GM21381 (cell line): ENCODE results near the gene CDH18.

Source experiments
- ATAC-seq: cut with Tn5 transposase; IDR thresholded peaks from one replicate; pipeline ENCODE4 v1.9.1; 2021; ENCODE audit warnings: mild to moderate bottlenecking, moderate library complexity; ENCODE audit not compliant: unreplicated experiment

The CDH18 gene

DNA sequence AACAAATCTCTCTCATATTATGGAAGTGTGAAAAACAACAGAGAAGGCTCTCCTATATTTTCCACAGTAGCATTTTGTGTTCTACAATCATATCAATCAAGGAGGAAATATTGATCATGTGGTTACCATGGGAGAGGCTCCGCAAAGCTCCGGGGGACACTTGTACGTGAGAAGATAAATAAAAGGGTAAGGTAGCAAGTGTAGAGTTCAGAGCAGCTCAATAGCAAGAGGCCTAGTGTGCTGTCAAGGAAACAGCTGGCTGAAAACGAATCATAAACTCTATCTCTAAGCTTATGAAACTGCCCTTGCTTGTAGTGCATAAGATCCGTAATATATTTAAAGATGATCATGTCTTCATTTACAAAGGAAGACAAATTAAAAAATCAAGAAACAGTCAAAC is 57.5 kb downstream of the CDH18 start:
- no peak for ATAC-seq

DNA sequence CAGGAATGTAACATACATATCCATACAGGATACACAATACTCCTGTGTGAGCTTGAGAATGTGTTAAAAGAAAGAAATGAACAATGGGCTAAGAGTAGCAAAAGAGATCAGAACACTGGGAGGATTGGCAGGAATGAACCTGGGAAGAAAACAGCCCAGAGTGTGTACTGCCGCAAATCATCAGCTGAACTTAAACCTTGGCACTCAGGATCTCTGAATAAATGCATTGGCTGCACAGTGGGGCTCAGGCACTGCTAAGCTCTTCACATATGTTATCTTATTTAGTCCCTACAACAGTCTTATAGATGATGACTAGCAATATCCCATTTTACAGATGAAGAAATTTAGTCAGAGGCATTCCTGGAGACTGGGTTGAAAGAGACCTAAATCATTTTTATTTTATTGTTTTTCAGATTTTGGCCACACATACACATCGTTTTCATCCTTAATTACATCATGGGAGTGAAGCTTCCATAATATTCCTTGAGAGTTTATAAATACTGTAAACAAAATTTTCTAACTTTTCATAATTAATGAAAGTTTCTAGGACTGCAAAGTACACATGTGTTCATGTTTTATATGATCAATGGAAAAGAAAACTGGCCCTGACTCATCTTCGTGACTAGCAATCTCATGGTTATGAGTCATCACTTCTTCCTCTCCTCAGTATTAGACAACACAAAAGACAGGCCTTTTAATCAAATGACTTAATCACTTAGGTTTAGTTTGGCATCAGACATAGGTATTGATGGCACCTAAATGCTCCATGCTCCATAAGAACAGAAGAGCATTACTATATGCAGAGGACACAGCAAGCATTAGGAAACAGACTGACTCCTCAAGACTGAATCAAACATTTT is 59.2 kb downstream of the CDH18 start:
- no peak for ATAC-seq

DNA sequence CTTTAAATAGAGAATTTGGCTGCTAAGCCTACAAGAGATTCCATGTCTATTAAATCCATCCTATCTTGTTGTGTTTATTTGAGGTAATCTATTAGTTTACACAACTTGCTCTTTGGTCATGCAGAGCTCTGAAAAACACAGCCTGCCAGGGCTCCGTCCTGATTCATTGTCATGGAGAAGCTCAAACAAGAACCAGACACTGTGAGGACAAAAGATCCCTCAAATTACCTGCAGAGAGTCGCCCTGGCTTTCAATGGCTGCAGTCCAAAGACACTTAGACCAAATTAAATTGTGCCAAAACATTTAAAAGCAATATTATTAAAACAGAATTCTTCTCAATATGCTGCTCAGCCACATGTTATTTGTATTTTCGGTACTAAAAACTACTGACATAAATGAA is 60.1 kb downstream of the CDH18 start:
- ATAC-seq: no peak

DNA sequence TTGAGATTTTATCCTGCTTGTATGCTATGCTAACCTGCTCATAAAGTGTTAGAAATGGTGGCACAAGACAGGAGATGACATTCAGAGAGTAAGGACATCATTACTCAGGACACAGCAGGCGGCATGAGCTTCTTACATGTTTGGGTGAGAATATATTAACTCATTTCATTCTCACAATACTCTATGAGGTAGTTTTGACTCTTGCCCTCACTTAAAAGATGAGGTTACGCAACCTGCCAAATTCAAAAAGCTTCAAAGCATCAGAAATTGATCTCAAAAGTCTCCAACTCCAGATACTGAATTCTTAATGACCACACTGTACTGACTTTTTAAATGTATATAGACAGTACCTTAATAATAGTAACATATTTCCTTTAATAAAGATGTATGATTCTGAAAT is 60.8 kb downstream of the CDH18 start:
- ATAC-seq: no peak

DNA sequence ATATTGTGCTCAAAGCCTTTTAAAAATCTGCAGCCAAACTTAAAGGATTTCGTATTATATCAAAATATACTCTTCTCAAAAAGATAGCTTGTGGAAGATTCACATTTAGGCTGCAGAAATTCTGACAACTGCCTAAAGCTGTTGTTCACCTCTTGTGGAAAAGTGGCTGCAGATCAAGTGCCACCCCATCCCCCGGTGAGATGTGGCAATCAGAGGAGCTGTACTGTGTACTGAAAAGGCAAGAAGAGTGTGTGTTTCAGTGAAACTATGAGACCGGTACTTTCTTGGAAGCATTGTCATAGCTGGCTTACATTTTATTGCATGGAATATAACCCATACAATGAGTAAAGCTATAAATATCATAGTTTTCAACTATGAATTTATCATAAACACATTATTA is 64.3 kb downstream of the CDH18 start:
- ATAC-seq: no peak

DNA sequence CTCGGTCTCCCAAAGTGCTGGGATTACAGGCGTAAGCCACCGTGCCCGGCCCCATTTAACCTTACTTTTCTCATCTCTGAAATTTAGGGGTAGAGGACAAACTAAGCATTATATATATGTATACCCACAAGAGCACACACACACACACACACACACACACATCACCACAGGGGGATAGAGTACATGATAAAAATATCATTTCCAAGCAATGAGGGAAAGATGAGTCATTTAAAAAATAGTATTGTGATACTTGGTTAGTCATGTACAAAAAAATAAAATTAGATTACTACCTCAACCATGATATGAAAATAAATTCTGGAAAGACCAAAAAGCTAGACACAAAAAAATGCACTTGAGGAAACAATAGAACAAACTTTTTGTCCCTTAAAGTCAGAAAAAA is 67.2 kb downstream of the CDH18 start:
- ATAC-seq: no peak

DNA sequence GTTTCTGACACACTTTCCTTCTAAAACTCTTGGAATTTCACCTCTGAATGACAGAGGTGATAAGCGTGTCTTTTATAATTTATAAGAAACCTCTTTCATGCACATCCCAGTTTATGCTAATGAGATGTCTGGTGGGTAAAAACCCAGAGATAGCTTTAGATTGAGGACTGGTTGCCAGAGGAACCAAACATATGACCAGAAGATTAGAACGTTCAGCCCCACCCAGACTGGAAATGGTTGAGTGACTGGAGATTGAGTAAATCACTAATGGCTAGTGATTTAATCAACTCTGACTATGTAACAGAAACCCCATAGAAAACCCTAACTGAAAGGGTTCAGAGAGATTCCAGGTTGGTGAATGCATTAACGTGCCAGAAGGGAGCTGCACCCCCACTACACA is 69.2 kb downstream of the CDH18 start:
- no peak for ATAC-seq

DNA sequence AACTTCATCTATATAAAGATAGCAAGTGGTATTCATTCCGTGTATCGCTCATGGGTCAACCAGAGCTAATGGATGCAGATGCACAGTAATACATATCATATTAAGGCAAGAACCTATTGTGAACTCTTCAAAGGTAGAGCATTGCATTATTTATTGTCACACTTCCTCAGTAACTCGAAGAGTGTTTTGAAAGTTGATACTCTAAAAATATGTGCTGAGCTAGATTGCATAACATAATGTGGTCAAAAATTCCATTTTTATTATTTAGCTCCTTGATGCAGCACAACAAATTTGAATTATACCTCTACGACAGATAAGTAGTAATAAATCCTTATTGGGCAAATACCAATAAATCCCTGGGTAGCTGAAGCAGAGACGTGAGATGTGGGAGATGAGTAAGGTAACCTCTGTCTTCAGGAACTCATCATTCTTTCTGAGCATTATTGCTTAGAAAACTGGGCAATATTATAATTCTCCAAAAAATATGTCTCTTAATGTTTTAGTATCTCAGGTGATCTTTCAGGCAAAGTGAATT is 70.3 kb downstream of the CDH18 start:
- ATAC-seq: no peak

DNA sequence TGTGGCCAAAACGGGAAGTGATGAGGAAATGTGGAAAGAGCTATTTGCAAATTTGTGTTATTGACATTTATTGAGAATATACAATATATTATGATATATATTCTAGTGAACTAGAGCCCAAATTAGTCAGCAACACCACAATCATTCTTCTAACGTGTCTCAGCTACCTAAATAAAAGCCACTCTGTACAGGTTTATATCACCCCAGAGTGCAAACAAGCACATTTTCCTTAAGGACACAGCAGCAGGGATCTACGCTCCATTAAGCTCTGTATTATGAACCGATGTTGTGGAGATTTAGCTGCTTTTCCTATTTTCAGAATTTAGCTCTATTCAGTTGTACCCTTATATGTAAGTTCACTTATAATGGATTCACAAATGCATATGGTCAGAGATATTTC is 77.9 kb downstream of the CDH18 start:
- ATAC-seq: no peak

DNA sequence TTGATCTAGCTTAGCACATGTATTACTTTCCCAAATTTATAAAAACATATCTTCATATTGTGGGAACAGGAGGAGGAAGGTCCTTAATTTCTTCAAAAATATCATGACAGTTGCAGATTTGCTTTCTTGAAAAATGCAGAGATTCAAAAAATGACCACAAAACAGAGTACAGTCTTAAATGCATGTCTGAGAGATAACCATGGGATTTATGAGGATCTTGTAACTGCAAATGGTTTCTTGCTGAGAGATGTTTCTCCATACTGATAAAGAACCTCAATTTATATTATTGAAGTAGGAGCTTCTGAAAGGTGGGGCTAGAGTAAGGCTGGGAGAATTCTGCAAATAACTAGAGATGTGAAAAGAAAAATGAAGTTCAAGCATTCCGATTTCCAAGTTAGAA is 83.2 kb downstream of the CDH18 start:
- ATAC-seq: no peak

DNA sequence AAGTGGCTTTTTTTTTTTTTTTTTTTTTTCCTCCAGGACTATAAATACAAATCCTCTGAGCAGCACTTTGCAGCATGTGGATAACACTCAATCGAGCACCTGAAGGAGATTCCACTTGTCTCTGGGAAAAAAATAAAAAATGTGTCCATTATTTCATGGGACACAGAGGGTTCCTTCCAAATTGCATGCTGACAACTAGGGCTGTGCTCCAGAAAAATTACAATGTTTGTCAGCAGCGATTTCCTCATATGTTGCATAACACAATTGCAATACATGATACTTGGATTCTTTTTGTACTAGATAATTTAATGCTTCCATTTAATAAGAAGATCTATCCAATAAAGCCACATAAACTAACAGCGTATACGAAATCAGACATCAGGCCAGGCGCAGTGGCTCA is 84.4 kb downstream of the CDH18 start:
- ATAC-seq: no peak

DNA sequence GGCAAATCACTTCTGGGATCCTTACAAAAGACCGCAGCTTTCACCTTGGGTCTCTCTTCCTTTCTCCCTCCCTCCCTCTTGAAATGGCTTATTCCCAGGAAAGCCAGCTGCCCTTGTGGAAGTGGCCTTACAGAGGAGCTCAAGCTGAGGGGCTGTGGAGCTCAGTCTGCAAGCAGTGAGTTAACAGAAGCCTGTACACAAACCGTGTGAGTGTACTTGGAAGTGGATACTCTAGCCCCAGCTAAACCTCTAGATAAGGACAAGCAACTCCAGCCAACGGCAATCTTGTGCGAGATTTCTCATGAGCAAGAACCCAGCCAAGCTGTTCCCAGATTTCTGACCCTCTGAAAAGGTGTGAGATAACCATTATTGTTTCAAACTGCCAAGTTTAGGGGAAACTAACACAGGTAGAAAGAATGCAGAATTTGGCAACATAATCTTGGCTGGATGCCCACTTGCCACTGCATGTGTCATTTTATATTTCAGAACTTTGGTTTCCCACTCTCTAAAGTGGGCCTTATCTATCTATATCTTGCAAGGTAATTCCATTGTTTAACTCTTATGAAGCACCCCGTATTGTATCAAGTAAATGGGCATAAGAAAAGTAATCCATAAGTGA is 85.6 kb downstream of the CDH18 start:
- ATAC-seq: no peak

DNA sequence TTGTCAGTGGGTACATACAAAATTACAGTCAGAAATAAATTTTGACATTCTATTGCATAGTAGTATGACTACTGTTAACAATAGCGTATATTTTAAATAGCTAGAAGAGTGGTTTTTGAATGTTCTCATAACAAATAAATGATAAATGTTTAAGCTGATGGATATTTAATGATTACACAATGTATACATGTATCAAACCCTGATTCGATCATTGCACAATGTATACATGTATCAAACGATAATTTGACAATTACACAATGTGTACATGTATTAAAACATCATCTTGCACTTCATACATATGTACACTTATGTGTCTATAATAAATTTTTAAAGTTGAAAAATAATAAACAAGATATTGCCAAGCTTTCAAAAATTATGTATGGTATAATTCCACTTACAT is 87.7 kb downstream of the CDH18 start:
- ATAC-seq: no peak

DNA sequence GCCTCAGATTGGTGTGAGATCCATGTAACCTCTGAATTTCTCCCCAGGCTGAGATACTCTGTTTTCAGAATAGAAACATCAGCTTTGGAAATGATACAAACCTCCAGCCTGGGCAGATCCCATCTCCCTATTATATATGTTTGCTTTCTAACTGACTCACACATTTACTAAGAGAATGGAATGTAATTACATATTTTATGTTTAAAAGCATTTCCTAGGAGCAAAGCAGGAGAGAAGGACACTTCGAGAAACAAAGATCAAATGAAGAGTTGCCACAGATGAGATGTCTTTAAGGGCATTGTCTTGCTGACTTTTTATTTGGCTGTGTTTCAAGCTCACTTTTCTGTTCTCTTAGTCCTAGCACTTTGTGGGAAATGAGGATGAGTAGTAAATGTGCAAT is 96.3 kb downstream of the CDH18 start:
- no peak for ATAC-seq

DNA sequence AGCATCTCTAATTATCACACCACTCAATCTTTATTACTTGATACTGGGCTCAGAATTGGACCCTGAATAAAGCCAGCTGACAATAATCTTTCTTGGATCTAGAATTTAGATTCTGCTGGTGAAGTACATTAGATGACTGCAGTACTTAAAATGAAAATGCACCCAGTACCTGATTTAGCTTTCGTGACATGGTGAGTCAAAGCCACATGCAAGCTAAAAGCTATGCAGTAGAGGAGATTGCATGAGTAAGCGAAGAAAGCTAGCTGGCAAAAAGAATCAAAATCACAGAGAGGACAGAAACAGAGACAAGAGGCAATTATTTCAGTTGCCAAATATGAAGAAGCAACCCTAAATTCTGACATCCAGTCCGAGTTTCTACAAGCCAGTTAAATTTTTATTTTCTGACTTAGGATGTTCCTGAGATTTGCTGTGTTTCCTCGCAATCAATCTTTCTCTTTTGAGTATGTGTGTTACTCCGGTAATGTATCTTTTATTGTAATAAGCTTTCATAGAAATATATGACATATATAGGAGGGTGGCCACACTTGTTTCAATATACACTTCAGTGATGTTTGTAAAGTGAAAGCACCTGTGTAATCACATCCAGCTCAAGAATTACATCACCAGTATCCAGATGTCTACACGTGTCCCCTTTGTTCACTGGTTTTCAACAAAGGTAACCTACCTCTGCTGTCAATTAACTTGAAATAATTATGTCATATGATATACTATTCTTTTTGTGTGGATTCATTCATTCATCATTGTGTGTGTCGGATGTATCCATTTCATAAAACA is 101.7 kb downstream of the CDH18 start:
- ATAC-seq: no peak

DNA sequence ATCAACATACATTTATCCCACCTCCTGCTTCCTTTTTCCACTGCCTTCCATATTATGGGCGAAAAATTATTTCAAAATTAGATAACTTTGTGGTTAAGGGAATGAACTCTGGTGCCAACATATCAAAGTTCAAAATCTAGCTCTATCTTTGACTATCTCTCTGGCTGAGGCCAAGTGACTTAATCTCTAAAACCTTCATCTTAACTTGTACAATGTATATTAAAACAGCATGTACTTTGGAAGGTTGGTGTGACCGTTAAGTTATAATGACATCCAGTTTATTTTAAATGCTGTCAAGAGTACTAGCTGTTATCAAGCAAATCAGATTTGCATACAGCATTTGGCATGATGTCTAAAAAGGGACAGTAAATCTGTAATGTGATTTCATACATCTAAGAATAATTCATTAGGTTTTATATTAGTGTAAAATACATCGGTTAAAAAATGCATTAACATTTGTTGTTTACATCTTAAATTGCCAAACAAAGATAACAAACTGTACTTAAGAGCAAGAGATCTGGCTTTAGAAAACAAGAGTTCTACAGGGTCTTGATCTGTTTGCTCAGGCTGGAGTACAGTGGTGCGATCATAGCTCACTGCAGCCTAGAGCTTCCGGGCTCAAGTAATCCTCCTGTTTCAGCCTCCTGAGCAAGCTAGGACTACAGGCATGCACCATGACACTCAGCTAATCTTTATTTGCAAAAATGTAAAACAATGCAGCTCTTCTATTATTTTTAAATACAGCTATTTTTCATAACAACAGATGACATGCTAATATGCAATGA is 102.8 kb downstream of the CDH18 start:
- no peak for ATAC-seq

DNA sequence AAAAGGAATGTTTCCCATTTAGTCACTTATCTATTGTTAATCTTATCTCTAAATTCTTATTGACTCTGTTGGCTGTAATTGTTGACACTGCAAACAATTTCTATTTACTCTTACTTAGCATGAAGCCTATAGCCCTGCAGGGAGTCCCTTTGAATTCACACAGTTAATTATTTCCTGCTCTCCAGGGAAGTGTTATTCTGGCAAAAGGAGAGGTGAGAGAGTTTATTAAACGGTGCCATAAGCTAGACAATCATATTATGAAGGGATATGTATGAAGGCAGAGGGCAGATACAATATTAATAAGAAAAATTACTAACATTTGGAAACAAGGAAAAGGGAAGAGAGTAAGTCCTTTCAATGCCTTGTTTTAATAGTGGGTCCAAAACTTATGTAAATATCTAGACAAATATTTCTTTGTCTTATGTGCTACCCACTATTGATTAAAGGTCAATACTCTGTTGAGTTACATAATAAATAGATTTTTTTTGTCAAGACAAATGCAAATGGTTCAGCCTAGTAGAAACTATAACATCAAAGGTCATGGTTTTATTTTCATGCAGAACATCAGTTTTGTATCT is 107.1 kb downstream of the CDH18 start:
- ATAC-seq: no peak

DNA sequence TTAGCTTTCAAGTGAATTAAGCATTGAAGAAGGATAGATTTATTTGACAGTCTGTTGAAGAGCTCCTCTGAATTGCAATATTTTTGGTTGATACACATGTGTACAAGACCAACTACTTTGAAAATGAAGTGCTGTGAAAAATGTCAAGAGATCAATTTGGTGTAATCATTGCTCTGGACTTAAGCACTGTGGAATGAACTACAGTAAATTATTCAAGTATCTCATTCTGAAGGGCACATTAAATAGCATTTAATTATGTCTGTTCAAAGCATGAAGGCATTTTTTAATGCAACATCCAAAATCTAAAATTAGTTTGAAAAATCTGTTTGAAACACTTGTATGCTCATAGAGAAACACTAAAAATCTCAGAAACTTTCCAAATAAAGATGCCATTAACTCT is 107.5 kb downstream of the CDH18 start:
- ATAC-seq: no peak

DNA sequence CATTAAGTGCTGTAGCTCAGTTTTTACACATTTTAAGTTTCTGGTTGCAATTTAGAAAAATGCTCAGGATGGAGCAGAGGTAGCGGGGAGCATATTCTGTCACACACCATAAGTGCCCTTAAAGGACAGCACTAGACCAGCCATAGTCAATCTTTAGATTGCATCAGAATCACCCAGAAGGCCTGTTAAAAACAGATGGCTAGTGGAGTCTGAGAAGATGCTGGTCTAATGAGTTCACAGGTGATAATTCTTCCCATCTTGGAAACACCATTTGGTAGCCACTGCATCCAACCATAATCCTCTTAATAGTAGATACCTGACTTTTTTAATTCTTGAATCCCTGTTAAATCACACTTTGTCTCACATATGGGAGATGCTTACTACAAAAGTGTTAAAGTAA is 113.2 kb downstream of the CDH18 start:
- ATAC-seq: no peak

DNA sequence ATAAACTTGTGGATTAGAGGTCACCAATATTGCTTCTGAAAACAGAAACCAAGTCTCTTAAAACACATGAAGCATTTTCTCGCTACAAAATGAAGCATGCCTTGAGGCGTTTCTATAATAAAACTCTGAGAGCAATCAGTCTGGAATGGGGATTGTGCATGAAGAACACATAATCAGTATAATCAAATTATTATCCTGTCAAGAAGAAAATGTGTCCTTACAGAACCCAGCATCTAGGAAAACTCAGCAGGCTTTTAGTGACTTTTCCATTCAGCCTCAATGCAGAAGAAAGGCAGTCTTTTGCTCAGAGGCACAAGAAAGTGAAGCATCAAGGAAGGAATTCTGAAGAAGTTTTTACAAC is 121.9 kb downstream of the CDH18 start:
- no peak for ATAC-seq
